GM10266 (cell line): Measurements from ENCODE around the gene LIX1L.

Experiments
- DNase-seq: peaks from one replicate; pipeline ENCODE4 v3.0.0; 2012; ENCODE audit errors: extremely low spot score
- CTCF ChIP-seq: IDR thresholded peaks from 2 replicates; pipeline ENCODE4 v1.5.1; 2012; ENCODE audit warnings: mild to moderate bottlenecking, low read depth; ENCODE audit not compliant: control insufficient read depth, insufficient read depth; ENCODE audit errors: missing control alignments

The LIX1L gene

GRCh38 chr1:145991735-145992412, 34.1 kb upstream of the LIX1L start:
- TF ChIP-seq CTCF: no peak
- no peak for DNase-seq

GRCh38 chr1:145990249-145990855, 32.5 kb upstream of the LIX1L start:
- no peak for TF ChIP-seq CTCF
- DNase-seq: no peak

- DNase-seq: no peak
- no peak for TF ChIP-seq CTCF
Observed at GRCh38 chr1:145988773-145989172, 31.0 kb upstream of the LIX1L start.

- TF ChIP-seq CTCF: no peak
- no peak for DNase-seq
Observed at GRCh38 chr1:145987926-145988325, 30.1 kb upstream of the LIX1L start.

- no peak for DNase-seq
- TF ChIP-seq CTCF: no peak
Observed at GRCh38 chr1:145986551-145986950, 28.7 kb upstream of the LIX1L start.

GRCh38 chr1:145985502-145986439, 28.0 kb upstream of the LIX1L start:
- no peak for DNase-seq
- no peak for TF ChIP-seq CTCF
